Neural cell (in vitro differentiated cells): ENCODE data around the gene SLC28A1. TPM values are rescaled to one million over a fixed set of nuclear protein-coding genes. Genes with fewer than 3 reads are reported as not detected.

Source experiments
- H2AFZ ChIP-seq: fragments of 200-600, 300-800 bp; sonication (generic), shearing (Covaris generic); 2 replicates; pipeline ENCODE4 v1.6.0; 2014; ENCODE audit warnings: low read depth, mild to moderate bottlenecking, antibody characterized with exemption, low read length, moderate library complexity
- H3F3A ChIP-seq: fragments of 200-600 bp; shearing (Covaris generic); 2 replicates; pipeline ENCODE4 v1.6.1; 2016; ENCODE audit warnings: mild to moderate bottlenecking, moderate library complexity, mixed read lengths, antibody characterized with exemption, low read length; ENCODE audit not compliant: insufficient read depth, poor library complexity, severe bottlenecking
- H3K27ac ChIP-seq: fragments of 200-600, 300-800 bp; sonication (generic), shearing (Covaris generic); 2 replicates; pipeline ENCODE4 v1.5.1; 2014; ENCODE audit warnings: mild to moderate bottlenecking, low read length, moderate library complexity
- H3K27me3 ChIP-seq: fragments of 300-800, 200-600 bp; sonication (generic), shearing (Covaris generic); 2 replicates; pipeline ENCODE4 v1.6.0; 2014; ENCODE audit warnings: mild to moderate bottlenecking, low read depth, low read length, moderate library complexity; ENCODE audit not compliant: insufficient read depth
- H3K36me3 ChIP-seq: fragments of 300-800, 200-600 bp; sonication (generic), shearing (Covaris generic); 2 replicates; pipeline ENCODE4 v1.5.1; 2014; ENCODE audit warnings: mild to moderate bottlenecking, antibody characterized with exemption, low read length, moderate library complexity; ENCODE audit not compliant: insufficient read depth
- H3K4me2 ChIP-seq: fragments of 300-800, 200-600 bp; sonication (generic), shearing (Covaris generic); 2 replicates; pipeline ENCODE4 v1.6.0; 2014; ENCODE audit warnings: mild to moderate bottlenecking, low read length
- H3K4me3 ChIP-seq: fragments of 300-800, 200-600 bp; sonication (generic), shearing (Covaris generic); 2 replicates; pipeline ENCODE4 v1.5.1; 2014; ENCODE audit warnings: mild to moderate bottlenecking, low read length, moderate library complexity
- H3K79me2 ChIP-seq: fragments of 200-600 bp; shearing (Covaris generic); replicated peaks from 2 replicates; pipeline ENCODE4 v1.6.0; 2014; ENCODE audit warnings: mild to moderate bottlenecking, low read length, moderate library complexity; ENCODE audit not compliant: insufficient read depth
- H3K9ac ChIP-seq: fragments of 300-800, 200-600 bp; sonication (generic), shearing (Covaris generic); 2 replicates; pipeline ENCODE4 v1.6.1; 2016; ENCODE audit warnings: mild to moderate bottlenecking, low read length, mixed read lengths
- H3K9me2 ChIP-seq: fragments of 200-600 bp; shearing (Covaris generic); 2 replicates; pipeline ENCODE4 v1.6.1; 2016; ENCODE audit warnings: mild to moderate bottlenecking, low read length, mixed read lengths; ENCODE audit not compliant: insufficient read depth
- H3K9me3 ChIP-seq: fragments of 200-600, 300-800 bp; sonication (generic), shearing (Covaris generic); 2 replicates; pipeline ENCODE4 v1.6.1; 2016; ENCODE audit warnings: mild to moderate bottlenecking, mixed run types, low read length, moderate library complexity, mixed read lengths
- H4K20me1 ChIP-seq: fragments of 200-600 bp; shearing (Covaris generic); 2 replicates; pipeline ENCODE4 v1.6.1; 2016; ENCODE audit warnings: mild to moderate bottlenecking, mixed run types; ENCODE audit not compliant: insufficient read depth
- CTCF ChIP-seq: fragments of 450-650 bp; IDR thresholded peaks from 2 replicates; pipeline ENCODE4 v1.5.1; 2014; ENCODE audit warnings: antibody characterized with exemption, mild to moderate bottlenecking, moderate library complexity; ENCODE audit not compliant: poor library complexity, severe bottlenecking
- EP300 ChIP-seq: fragments of 450-650 bp; conservative IDR thresholded peaks from 2 replicates; pipeline ENCODE4 v1.6.1; 2014; ENCODE audit warnings: antibody characterized with exemption, mild to moderate bottlenecking, moderate library complexity; ENCODE audit not compliant: poor library complexity, severe bottlenecking
- EZH2 ChIP-seq: fragments of 200-600, 300-800 bp; shearing (Covaris generic), sonication (generic); IDR thresholded peaks from 2 replicates; pipeline ENCODE4 v1.6.1; 2014; ENCODE audit warnings: antibody characterized with exemption, low read length, borderline replicate concordance, mild to moderate bottlenecking; ENCODE audit not compliant: insufficient read depth, poor library complexity, severe bottlenecking
- MXI1 ChIP-seq: fragments of 450-650 bp; conservative IDR thresholded peaks from 2 replicates; pipeline ENCODE4 v1.6.1; 2014; ENCODE audit warnings: antibody characterized with exemption, mild to moderate bottlenecking; ENCODE audit not compliant: poor library complexity, severe bottlenecking
- POLR2AphosphoS5 ChIP-seq: IDR thresholded peaks from 2 replicates; pipeline ENCODE4 v1.6.1; 2012
- RAD21 ChIP-seq: fragments of 450-650 bp; conservative IDR thresholded peaks from 2 replicates; pipeline ENCODE4 v1.6.1; 2014; ENCODE audit warnings: antibody characterized with exemption, mild to moderate bottlenecking, moderate library complexity
- SMC3 ChIP-seq: fragments of 450-650 bp; conservative IDR thresholded peaks from 2 replicates; pipeline ENCODE4 v1.6.1; 2014; ENCODE audit warnings: antibody characterized with exemption, mild to moderate bottlenecking, moderate library complexity; ENCODE audit not compliant: poor library complexity
- polyA plus RNA-seq: library from polyadenylated mRNA; depleted of rRNA; stranded (reverse); fragments of >200 nt; gene quantifications from 2 replicates; pipeline ENCODE4 v1.2.3, GENCODE V29; 2014
- TF ChIP-seq, protein P1 (sequence below): IDR thresholded peaks from 2 replicates; pipeline ENCODE4 v1.6.1; 2012; ENCODE audit warnings: borderline replicate concordance

Gene SLC28A1
- polyA plus RNA-seq, 1 donor from 2014 or later = not detected

- Histone ChIP-seq H3K79me2 (no peaks in the 10 kb centered on the region), H2AFZ (no peak overlapping the region), H4K20me1 (no peaks in the 10 kb centered on the region), H3F3A (no peaks in the 10 kb centered on the region), H3K4me3 (no peak overlapping the region), H3K9ac (no peak overlapping the region), H3K27me3 (no peaks in the 10 kb centered on the region), H3K9me3 (no peaks in the 10 kb centered on the region), H3K36me3 (no peaks in the 10 kb centered on the region), H3K27ac (no peak overlapping the region), H3K9me2 (no peaks in the 10 kb centered on the region), H3K4me2 (no peak overlapping the region)
- TF ChIP-seq RAD21 (no peak), CTCF (no peak), EZH2 (no peak)
These were observed 52.7 kb downstream of the SLC28A1 start for GRCh38 chr15:84937144-84937543.

DNA sequence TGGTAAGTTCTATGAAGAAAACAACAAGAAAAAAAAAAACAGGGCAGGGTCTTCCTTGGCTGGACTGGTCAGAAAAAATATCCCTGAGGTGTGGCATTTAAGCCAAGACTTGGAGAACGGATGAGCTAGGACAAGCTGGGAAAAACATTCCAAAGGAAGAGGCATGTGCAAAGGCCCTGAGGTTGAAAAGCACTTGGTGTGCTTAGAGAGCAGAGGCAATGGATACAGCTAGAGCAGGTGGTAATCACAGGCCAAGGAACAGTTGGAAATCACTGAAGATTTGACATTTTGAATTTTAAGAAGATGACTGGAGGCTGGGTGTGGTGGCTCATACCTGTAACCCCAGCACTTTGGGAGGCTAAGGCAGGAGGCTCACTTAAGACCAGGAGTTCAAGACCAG, 54.3 kb downstream of the SLC28A1 start:
- no peaks in the 10 kb centered on the region for H3K36me3 ChIP-seq
- TF ChIP-seq, protein P1, sequence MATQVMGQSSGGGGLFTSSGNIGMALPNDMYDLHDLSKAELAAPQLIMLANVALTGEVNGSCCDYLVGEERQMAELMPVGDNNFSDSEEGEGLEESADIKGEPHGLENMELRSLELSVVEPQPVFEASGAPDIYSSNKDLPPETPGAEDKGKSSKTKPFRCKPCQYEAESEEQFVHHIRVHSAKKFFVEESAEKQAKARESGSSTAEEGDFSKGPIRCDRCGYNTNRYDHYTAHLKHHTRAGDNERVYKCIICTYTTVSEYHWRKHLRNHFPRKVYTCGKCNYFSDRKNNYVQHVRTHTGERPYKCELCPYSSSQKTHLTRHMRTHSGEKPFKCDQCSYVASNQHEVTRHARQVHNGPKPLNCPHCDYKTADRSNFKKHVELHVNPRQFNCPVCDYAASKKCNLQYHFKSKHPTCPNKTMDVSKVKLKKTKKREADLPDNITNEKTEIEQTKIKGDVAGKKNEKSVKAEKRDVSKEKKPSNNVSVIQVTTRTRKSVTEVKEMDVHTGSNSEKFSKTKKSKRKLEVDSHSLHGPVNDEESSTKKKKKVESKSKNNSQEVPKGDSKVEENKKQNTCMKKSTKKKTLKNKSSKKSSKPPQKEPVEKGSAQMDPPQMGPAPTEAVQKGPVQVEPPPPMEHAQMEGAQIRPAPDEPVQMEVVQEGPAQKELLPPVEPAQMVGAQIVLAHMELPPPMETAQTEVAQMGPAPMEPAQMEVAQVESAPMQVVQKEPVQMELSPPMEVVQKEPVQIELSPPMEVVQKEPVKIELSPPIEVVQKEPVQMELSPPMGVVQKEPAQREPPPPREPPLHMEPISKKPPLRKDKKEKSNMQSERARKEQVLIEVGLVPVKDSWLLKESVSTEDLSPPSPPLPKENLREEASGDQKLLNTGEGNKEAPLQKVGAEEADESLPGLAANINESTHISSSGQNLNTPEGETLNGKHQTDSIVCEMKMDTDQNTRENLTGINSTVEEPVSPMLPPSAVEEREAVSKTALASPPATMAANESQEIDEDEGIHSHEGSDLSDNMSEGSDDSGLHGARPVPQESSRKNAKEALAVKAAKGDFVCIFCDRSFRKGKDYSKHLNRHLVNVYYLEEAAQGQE = no peak
- TF ChIP-seq EP300 (no peak), EZH2 (no peak), RAD21 (no peak), POLR2AphosphoS5 (no peak), MXI1 (no peak), SMC3 (no peak), CTCF (no peak)

More for the DNA sequence above, 54.3 kb downstream of the SLC28A1 start:
- no peak overlapping the region for H3K4me2 ChIP-seq
- no peak overlapping the region for H3K4me3 ChIP-seq
- no peaks in the 10 kb centered on the region for H3K79me2 ChIP-seq
- H4K20me1 ChIP-seq = no peaks in the 10 kb centered on the region
- H2AFZ ChIP-seq = no peak overlapping the region
- H3K9me3 ChIP-seq = no peaks in the 10 kb centered on the region
- H3K27me3 ChIP-seq = no peaks in the 10 kb centered on the region
- no peak overlapping the region for H3K27ac ChIP-seq
- H3K9ac ChIP-seq = no peak overlapping the region
- H3F3A ChIP-seq = no peaks in the 10 kb centered on the region
- H3K9me2 ChIP-seq = no peaks in the 10 kb centered on the region
